Right lobe of liver (tissue), 4 donors: Measurements from ENCODE around the gene MPV17.
"Not testable (repeated sequence)": the region's sequence is repeated elsewhere in the genome, so short reads cannot be mapped to it uniquely, and the experiment has no call there.

Experiments
- CTCF ChIP-seq, 4 donors: fragments of 200-600 bp in 3 of 4; fragments of 450-650 bp in 1 of 4; IDR thresholded peaks; one replicate each; pipeline versions ENCODE4 v1.5.1 to v1.8.0; 2016 to 2022; ENCODE audit warnings: antibody characterized with exemption in 4 of 4, mild to moderate bottlenecking in 2 of 4
- POLR2A ChIP-seq: fragments of 450-650 bp; IDR thresholded peaks from one replicate; pipeline ENCODE4 v1.6.1; 2017; ENCODE audit warnings: antibody characterized with exemption, mild to moderate bottlenecking
- donor health status: DM: no; HTN: no; CAD: no.
- donor health status: DM: no; HTN: no; CAD: no.
- donor health status: DM: no; HTN: yes; CAD: no.

- not testable (repeated sequence) for TF ChIP-seq CTCF (IDR thresholded peaks at IDR 0.05); POLR2A
These were observed 3.1 kb downstream of the MPV17 start for GRCh38 chr2:27319839-27320238.
